HG02623 (cell line): ENCODE data around the gene TTC29.
"Not testable (repeated sequence)": the region's sequence is repeated elsewhere in the genome, so short reads cannot be mapped to it uniquely, and the experiment has no call there.

ENCODE experiments used
- ATAC-seq: cut with Tn5 transposase; IDR thresholded peaks from one replicate; pipeline ENCODE4 v1.9.1; 2021; ENCODE audit warnings: moderate library complexity; ENCODE audit not compliant: unreplicated experiment

The TTC29 gene

GRCh38 chr4:146857298-146857697, 88.4 kb downstream of the TTC29 start:
- ATAC-seq, result no peak

- ATAC-seq, result no peak
Measured at GRCh38 chr4:146855761-146856160, 89.9 kb downstream of the TTC29 start.

GRCh38 chr4:146852360-146852759, 93.3 kb downstream of the TTC29 start:
- no peak for ATAC-seq

- no peak for ATAC-seq
Measured at GRCh38 chr4:146847345-146847744, 98.3 kb downstream of the TTC29 start.

GRCh38 chr4:146846882-146847281, 98.8 kb downstream of the TTC29 start:
- ATAC-seq, result no peak

- ATAC-seq, result no peak
Measured at GRCh38 chr4:146844761-146845160, 100.9 kb downstream of the TTC29 start.

- no peak for ATAC-seq
Measured at GRCh38 chr4:146842876-146843275, 102.8 kb downstream of the TTC29 start.

- no peak for ATAC-seq
Measured at GRCh38 chr4:146840731-146841130, 104.9 kb downstream of the TTC29 start.

- ATAC-seq, result no peak
Measured at GRCh38 chr4:146835096-146835495, 110.6 kb downstream of the TTC29 start.

GRCh38 chr4:146834263-146835034, 111.2 kb downstream of the TTC29 start:
- no peak for ATAC-seq

- ATAC-seq, result no peak
Measured at GRCh38 chr4:146833530-146833929, 112.1 kb downstream of the TTC29 start.

GRCh38 chr4:146822980-146823379, 122.7 kb downstream of the TTC29 start:
- not testable (repeated sequence) for ATAC-seq

GRCh38 chr4:146814750-146815149, 130.9 kb downstream of the TTC29 start:
- no peak for ATAC-seq

- ATAC-seq, result no peak
Measured at GRCh38 chr4:146795711-146796110, 150.0 kb downstream of the TTC29 start.

- ATAC-seq, result no peak
Measured at GRCh38 chr4:146793727-146794126, 151.9 kb downstream of the TTC29 start.

- no peak for ATAC-seq
Measured at GRCh38 chr4:146791439-146791838, 154.2 kb downstream of the TTC29 start.

GRCh38 chr4:146790515-146790914, 155.1 kb downstream of the TTC29 start:
- ATAC-seq, result no peak

GRCh38 chr4:146787731-146788130, 157.9 kb downstream of the TTC29 start:
- no peak for ATAC-seq

GRCh38 chr4:146776691-146777090, 169.0 kb downstream of the TTC29 start:
- ATAC-seq, result no peak

- ATAC-seq, result no peak
Measured at GRCh38 chr4:146763560-146763959, 182.1 kb downstream of the TTC29 start.

- ATAC-seq, result no peak
Measured at GRCh38 chr4:146762016-146762415, 183.6 kb downstream of the TTC29 start.

GRCh38 chr4:146742416-146742815, 203.2 kb downstream of the TTC29 start:
- ATAC-seq, result no peak

GRCh38 chr4:146739182-146739581, 206.5 kb downstream of the TTC29 start:
- no peak for ATAC-seq
